IMR-90 (cell line): ENCODE data around the gene MPZL1. TPM values are rescaled to one million over a fixed set of nuclear protein-coding genes. Genes with fewer than 3 reads are reported as not detected.

Experiments
- ATAC-seq: fragments of 200-7000 bp; cut with Tn5 transposase; 2 replicates; pipeline ENCODE4 v1.9.1; 2020; ENCODE audit warnings: low read depth, mild to moderate bottlenecking, moderate library complexity
- BruUV-seq: library from RNA; stranded (reverse); fragments of 400-500 nt; replicated peaks from 2 replicates; lab custom pipeline; 2021; lab: Mats Ljungman, UMichigan
- CTCF ChIA-PET: fragments of 300-600 bp; formaldehyde crosslinking; extraction: SDS; loops from one replicate; lab custom pipeline; 2021; ENCODE audit warnings: antibody characterized with exemption; lab: Yijun Ruan, JAX
- POLR2A ChIA-PET: fragments of 300-600 bp; sonication (Branson Sonifier 250); formaldehyde crosslinking; loops from one replicate; lab custom pipeline; 2022; ENCODE audit warnings: antibody characterized with exemption; ENCODE audit not compliant: unreplicated experiment; lab: Charles Lee
- DNase-seq: peaks from one replicate; pipeline ENCODE4 v3.0.0; 2013
- H2AFZ ChIP-seq: replicated peaks from 2 replicates; pipeline ENCODE3; 2013; ENCODE audit warnings: low read length, mild to moderate bottlenecking; ENCODE audit not compliant: poor library complexity
- H2AK5ac ChIP-seq: 2 replicates; pipeline ENCODE4 v1.6.1; 2013; ENCODE audit warnings: low read depth, low read length, inconsistent platforms
- H2AK9ac ChIP-seq: replicated peaks from 2 replicates; pipeline ENCODE3; 2013; ENCODE audit warnings: mild to moderate bottlenecking, low read depth, low read length, moderate library complexity; ENCODE audit not compliant: poor library complexity
- H2BK120ac ChIP-seq: 2 replicates; pipeline ENCODE4 v1.6.1; 2013; ENCODE audit warnings: low read depth, low read length, inconsistent platforms
- H2BK15ac ChIP-seq: 3 replicates; pipeline ENCODE4 v1.6.1; 2013; ENCODE audit warnings: low read depth, low read length, inconsistent platforms
- H2BK20ac ChIP-seq: 2 replicates; pipeline ENCODE4 v1.6.1; 2013; ENCODE audit warnings: low read depth, mild to moderate bottlenecking, inconsistent platforms, low read length, moderate library complexity
- H2BK5ac ChIP-seq: 2 replicates; pipeline ENCODE4 v1.6.1; 2013; ENCODE audit warnings: mild to moderate bottlenecking, low read depth, low read length, inconsistent platforms; ENCODE audit not compliant: poor library complexity, severe bottlenecking
- H3K14ac ChIP-seq: replicated peaks from 2 replicates; pipeline ENCODE4 v1.6.1; 2013; ENCODE audit warnings: low read depth, low read length, inconsistent platforms
- H3K18ac ChIP-seq: 2 replicates; pipeline ENCODE4 v1.6.1; 2013; ENCODE audit warnings: low read depth, low read length, control low read depth
- H3K23ac ChIP-seq: 2 replicates; pipeline ENCODE4 v1.6.1; 2013; ENCODE audit warnings: low read depth, low read length, inconsistent platforms
- H3K27ac ChIP-seq: 2 replicates; pipeline ENCODE4 v1.5.1; 2013; ENCODE audit warnings: mild to moderate bottlenecking, control low read depth, low read length; ENCODE audit not compliant: insufficient read depth
- H3K27me3 ChIP-seq: 2 replicates; pipeline ENCODE4 v1.6.1; 2013; ENCODE audit warnings: low read length; ENCODE audit not compliant: control insufficient read depth, insufficient read depth
- H3K36me3 ChIP-seq: 2 replicates; pipeline ENCODE4 v1.6.1; 2013; ENCODE audit warnings: low read length, mixed read lengths; ENCODE audit not compliant: control insufficient read depth, insufficient read depth
- H3K4ac ChIP-seq: 2 replicates; pipeline ENCODE4 v1.6.1; 2013; ENCODE audit warnings: low read depth, low read length, inconsistent platforms
- H3K4me1 ChIP-seq: 2 replicates; pipeline ENCODE4 v1.6.1; 2013; ENCODE audit warnings: low read length, mixed read lengths; ENCODE audit not compliant: control insufficient read depth, insufficient read depth
- H3K4me2 ChIP-seq: 2 replicates; pipeline ENCODE4 v1.6.1; 2013; ENCODE audit warnings: low read depth, mild to moderate bottlenecking, control low read depth, low read length, moderate library complexity
- H3K4me3 ChIP-seq: 2 replicates; pipeline ENCODE4 v1.5.1; 2013; ENCODE audit warnings: low read depth, mild to moderate bottlenecking, control low read depth, low read length, moderate library complexity; ENCODE audit not compliant: insufficient read depth
- H3K56ac ChIP-seq: 2 replicates; pipeline ENCODE4 v1.6.1; 2013; ENCODE audit warnings: low read length, inconsistent platforms; ENCODE audit not compliant: insufficient read depth; ENCODE audit errors: extremely low read depth
- H3K79me1 ChIP-seq, 2 experiments: 2 replicates each; pipeline ENCODE4 v1.6.1; 2013; ENCODE audit warnings: low read length in 2 of 2, inconsistent platforms in 1 of 2, low read depth in 1 of 2
- H3K9ac ChIP-seq: 2 replicates; pipeline ENCODE4 v1.6.1; 2013; ENCODE audit warnings: low read depth, low read length, control low read depth
- H3K9me1 ChIP-seq: 2 replicates; pipeline ENCODE4 v1.6.1; 2013; ENCODE audit warnings: low read length, inconsistent platforms; ENCODE audit not compliant: insufficient read depth
- H3K9me3 ChIP-seq: 2 replicates; pipeline ENCODE4 v1.6.1; 2013; ENCODE audit warnings: low read length; ENCODE audit not compliant: control insufficient read depth, insufficient read depth
- H4K20me1 ChIP-seq: 2 replicates; pipeline ENCODE4 v1.6.1; 2013; ENCODE audit warnings: low read length, inconsistent platforms; ENCODE audit not compliant: insufficient read depth
- H4K5ac ChIP-seq: 2 replicates; pipeline ENCODE4 v1.6.1; 2013; ENCODE audit warnings: mild to moderate bottlenecking, low read depth, low read length, control low read depth
- H4K8ac ChIP-seq, 2 experiments: 2 replicates each; pipeline ENCODE4 v1.6.1; 2013; ENCODE audit warnings: low read depth in 2 of 2, low read length in 2 of 2, control low read depth in 1 of 2, inconsistent platforms in 1 of 2
- H4K91ac ChIP-seq: 2 replicates; pipeline ENCODE4 v1.6.1; 2013; ENCODE audit warnings: low read depth, low read length, inconsistent platforms; ENCODE audit not compliant: insufficient read depth
- RAD21 ChIP-seq: IDR thresholded peaks from 2 replicates; pipeline ENCODE4 v1.6.1; 2012; ENCODE audit warnings: low read length, improper control_type of control experiment
- WGBS, 2 experiments: methylation state at CpG; one replicate each; pipeline versions ENCODE4 v1.1.5 to v1.1.7; 2013; ENCODE audit warnings: missing lambda C conversion rate in 2 of 2; ENCODE audit not compliant: insufficient read length in 1 of 2; ENCODE audit errors: extremely low coverage in 2 of 2; 5-methylcytosine and 5-hydroxymethylcytosine counted together
- dilution Hi-C: fragments of 300-500 bp; cut with HindIII; formaldehyde crosslinking; loops from one replicate; pipeline ENCODE4 v1.14.3; 2018; ENCODE audit warnings: low sequenced_read_pairs; ENCODE audit not compliant: unreplicated experiment
- in situ Hi-C: fragments of 300-500 bp; cut with MboI; formaldehyde crosslinking; loops from 3 replicates; pipeline ENCODE4 v1.14.3; 2019; ENCODE audit warnings: low sequenced_read_pairs, inconsistent platforms, mixed read lengths
- intact Hi-C: fragments of 100-400 bp; cut with micrococcal nuclease; formaldehyde crosslinking; loops from 2 replicates; pipeline ENCODE4 v1.10.0; 2022
- polyA plus RNA-seq, 3 experiments: library from polyadenylated mRNA; depleted of rRNA; stranded (reverse); fragments of >200 nt; gene quantifications; 2 replicates each; pipeline ENCODE4 v1.2.3, GENCODE V29; 2012; ENCODE audit warnings: low replicate concordance in 1 of 3
- total RNA-seq: library from RNA; depleted of rRNA; stranded (reverse); fragments of >200 nt; gene quantifications from 2 replicates; pipeline ENCODE4 v1.2.3, GENCODE V29; 2012

The MPZL1 gene
- total and polyA plus RNA-seq, 2 of the 4 experiments (the other 2 are of a cell fraction) = 55.3 to 87.3 TPM

DNA sequence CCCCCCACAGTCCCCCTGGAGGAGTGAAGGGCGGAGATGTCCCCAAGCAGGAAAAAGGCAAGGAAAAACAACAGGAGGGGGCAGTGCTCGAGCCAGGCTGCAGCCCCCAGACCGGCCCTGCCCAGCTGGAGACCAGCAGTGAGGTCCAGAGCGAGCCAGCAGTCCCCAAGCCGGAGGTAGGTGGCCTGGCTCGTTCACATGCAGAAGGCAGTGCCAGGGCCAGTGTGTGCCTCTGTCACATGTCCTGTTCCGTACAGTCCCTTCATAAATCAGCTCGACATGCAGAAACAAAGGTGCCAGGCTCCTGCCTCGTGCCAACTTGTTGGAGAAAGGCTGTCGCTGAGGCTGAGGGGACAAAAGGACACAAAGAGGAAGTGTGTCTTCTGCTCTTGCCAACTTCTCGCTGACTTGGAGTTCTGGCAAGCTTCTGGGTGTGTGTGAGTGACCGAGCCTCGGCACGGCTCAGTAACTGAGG lies 24.1 kb upstream of the MPZL1 start:
- Histone ChIP-seq H3K27me3 (peaks cover 27% of the 10 kb centered on the region), H2BK15ac (no peak overlapping the region), H3K4me2 (no peak overlapping the region), H3K14ac (no peak overlapping the region), H3K4me3 (no peak overlapping the region), H3K18ac (no peak overlapping the region), H2AK9ac (no peak overlapping the region), H2BK20ac (no peak overlapping the region), H3K9me3 (no peaks in the 10 kb centered on the region), H3K4me1 (no peaks in the 10 kb centered on the region), H4K20me1 (no peaks in the 10 kb centered on the region), H2AFZ (peak overlapping the region; percentile 72), H2AK5ac (no peak overlapping the region), H2BK120ac (no peak overlapping the region), H4K5ac (no peak overlapping the region), H4K91ac (no peak overlapping the region), H3K9ac (no peak overlapping the region), H3K23ac (no peak overlapping the region), H3K27ac (no peak overlapping the region), H3K36me3 (no peaks in the 10 kb centered on the region), H3K9me1 (no peaks in the 10 kb centered on the region), H3K56ac (no peak overlapping the region), H3K4ac (no peak overlapping the region), H2BK5ac (no peak overlapping the region), H4K8ac (no peak overlapping the region), H3K79me1 (no peaks in the 10 kb centered on the region)
- in situ Hi-C loops = loop anchor here (25.0 kb wide), 1 partner anchor 435 kb away; no protein-coding TSS in a partner anchor
- ChIA-PET CTCF (no interaction called here), POLR2A (no interaction called here)
- no peak for TF ChIP-seq RAD21
- no TSS peak for BruUV-seq
- 29% methylated on average over 8 of the region's 14 CpGs; no CpG with 5 or more reads in 1 of the 2 experiments for WGBS, 2 experiments
- dilution Hi-C loops = no loop called here
- ATAC-seq (no peak), DNase-seq (no peak)
- intact Hi-C loops = no loop called here
